Activated CD4-positive, CD25-positive, alpha-beta regulatory T cell treated with anti-CD3 and anti-CD28 coated beads, Interleukin-2, amount 50 U/mL, for 16 hours (primary cell): ENCODE data around the gene TRPC6.
"Not testable (repeated sequence)": the region's sequence is repeated elsewhere in the genome, so short reads cannot be mapped to it uniquely, and the experiment has no call there.

ENCODE experiments used
- DNase-seq: peaks from one replicate; pipeline ENCODE4 v3.0.0-alpha.2; 2020; ENCODE audit warnings: low read depth, low spot score

Gene TRPC6

GRCh38 chr11:101453682-101454081 lies 130.1 kb downstream of the TRPC6 start:
- DNase-seq = no peak

GRCh38 chr11:101448881-101449442 lies 134.8 kb downstream of the TRPC6 start:
- no peak for DNase-seq

- DNase-seq = no peak
Measured at GRCh38 chr11:101446726-101447125, 137.1 kb downstream of the TRPC6 start.

GRCh38 chr11:101446238-101446637 lies 137.6 kb downstream of the TRPC6 start:
- DNase-seq = no peak

DNA sequence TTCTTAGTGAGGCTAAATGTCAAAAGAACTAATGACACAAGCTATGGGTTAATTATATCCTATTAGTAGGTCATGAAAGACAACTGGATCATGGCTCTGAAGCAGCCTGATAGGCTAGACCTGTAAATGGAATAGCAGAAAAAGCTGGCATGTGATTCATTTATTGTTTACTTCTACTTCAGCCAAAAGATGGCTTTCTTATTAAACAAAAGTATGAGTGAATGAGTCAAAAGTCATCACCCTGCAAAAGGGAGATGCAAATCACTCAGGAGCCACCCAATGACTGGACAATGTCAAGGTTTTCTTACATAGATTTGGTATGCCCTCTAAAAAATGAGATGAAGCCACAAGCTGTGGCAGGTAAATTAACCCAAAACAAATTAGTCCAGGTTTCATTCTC lies 138.0 kb downstream of the TRPC6 start:
- no peak for DNase-seq

GRCh38 chr11:101444851-101445250 lies 139.0 kb downstream of the TRPC6 start:
- DNase-seq = no peak

DNA sequence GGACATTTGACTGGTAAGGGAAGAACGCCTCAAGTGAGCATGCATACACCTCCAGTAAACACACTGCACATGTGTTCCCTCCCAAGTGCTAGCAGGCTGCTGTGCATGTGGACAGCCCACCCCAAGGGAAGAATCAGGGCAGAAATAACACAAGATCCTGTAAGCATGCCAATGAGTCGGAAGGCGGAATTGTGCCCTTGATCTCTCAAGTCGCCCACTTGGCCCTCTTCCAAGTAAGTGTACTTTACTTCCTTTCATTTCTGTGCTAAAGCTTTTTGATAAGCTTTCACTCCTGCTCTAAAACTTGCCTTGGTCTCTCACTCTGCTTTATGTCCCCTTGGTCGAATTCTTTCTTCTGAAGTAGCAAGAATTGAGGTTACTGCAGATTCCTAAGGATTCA lies 139.6 kb downstream of the TRPC6 start:
- DNase-seq = no peak

DNA sequence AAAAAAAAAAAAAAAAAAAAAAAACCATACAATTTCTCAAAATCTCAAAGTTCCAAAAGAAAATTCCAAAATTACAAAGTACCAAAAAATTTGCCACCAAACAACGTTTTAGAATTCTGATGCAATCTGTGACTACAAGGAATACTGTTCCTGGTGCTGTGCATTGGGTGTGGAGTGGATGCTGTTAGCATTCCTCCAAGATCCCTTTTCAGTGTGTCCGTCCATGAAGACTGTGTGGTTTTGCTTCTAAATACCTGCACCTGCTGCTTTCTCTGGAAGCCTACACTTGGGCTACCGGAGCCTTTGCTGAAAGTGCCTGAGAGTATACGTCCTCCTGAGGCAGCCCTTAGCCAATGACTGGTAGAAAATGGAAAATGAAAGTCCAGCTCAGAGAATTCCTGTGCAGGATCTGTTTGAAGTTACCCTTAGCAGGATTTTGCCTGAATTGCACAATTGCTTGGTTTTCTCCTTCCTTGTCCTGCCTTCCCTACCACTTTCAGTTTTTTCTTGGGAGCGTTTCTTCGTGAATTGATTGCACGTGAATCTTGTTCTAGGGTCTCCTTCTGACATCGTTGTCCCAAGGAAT lies 140.8 kb downstream of the TRPC6 start:
- DNase-seq = no peak

DNA sequence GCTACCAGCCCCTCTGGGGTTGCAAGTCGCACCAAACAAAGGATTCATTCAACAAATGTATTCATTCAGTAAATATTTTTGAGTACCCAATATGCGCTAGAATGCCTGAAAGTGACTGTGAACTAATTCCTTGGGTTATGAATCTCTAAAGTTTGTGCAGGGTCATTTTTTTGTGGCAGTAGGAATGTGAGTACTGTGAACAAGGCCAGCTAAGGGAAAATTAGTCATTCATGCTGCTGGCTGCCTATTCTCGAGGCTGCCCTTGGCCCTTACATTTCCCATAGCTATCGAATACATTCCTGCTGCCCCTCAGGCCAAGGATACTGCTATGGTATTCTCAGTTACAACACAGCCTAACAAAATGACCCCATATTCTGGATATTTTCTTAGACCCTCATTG lies 141.6 kb downstream of the TRPC6 start:
- DNase-seq = no peak

- DNase-seq = no peak
Measured at GRCh38 chr11:101441747-101442146, 142.1 kb downstream of the TRPC6 start.

GRCh38 chr11:101439488-101439887 lies 144.3 kb downstream of the TRPC6 start:
- DNase-seq = no peak

DNA sequence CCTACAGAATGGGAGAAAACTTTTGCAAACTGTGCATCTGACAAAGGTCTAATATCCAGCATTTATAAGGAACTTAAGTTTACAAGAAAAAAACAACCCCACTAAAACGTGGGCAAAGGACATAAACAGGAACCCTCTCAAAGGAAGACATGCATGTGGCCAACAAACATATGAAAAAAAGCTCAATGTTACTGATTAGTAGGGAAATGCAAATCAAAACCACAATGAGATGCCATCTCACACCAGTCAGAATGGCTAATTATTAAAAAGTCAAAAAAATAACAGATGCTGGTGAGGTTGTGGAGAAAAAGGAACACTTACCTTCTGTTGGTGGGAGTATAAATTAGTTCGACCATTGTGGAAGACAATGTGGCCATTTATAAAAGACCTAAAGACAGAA lies 145.1 kb downstream of the TRPC6 start:
- DNase-seq = not testable (repeated sequence)

GRCh38 chr11:101438126-101438525 lies 145.7 kb downstream of the TRPC6 start:
- DNase-seq = no peak

- DNase-seq = no peak
Measured at GRCh38 chr11:101436511-101437142, 147.2 kb downstream of the TRPC6 start.

GRCh38 chr11:101435408-101435973 lies 148.3 kb downstream of the TRPC6 start:
- DNase-seq = no peak

DNA sequence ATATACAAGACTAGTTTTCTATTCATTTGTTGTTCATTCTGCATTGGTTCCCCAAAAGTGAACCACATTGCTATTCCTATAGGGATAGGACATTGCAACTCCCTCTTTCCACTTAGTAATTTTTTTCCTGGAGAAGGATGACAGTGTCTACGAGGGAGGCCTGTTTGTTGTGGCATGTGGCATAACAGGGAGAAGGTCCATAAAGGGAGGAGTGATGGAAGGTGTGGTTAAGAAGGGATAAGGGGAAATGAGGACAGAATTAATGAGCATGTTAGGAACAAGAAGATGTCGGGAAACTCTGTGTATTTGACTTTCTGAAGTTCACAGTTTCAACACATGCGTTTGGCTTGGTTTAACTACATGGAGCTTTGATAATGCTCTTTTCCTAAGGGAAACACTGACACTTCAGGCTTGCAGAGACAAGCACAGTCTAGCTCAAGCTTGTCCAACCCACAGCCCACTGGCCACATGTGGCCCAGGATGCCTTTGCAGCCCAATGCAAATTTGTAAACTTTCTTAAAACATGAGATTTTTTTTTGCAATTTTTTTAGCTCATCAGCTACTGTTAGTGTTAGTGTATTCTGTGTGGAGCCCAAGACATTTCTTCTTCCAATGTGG lies 149.7 kb downstream of the TRPC6 start:
- no peak for DNase-seq

- DNase-seq = no peak
Measured at GRCh38 chr11:101433151-101433550, 150.7 kb downstream of the TRPC6 start.

DNA sequence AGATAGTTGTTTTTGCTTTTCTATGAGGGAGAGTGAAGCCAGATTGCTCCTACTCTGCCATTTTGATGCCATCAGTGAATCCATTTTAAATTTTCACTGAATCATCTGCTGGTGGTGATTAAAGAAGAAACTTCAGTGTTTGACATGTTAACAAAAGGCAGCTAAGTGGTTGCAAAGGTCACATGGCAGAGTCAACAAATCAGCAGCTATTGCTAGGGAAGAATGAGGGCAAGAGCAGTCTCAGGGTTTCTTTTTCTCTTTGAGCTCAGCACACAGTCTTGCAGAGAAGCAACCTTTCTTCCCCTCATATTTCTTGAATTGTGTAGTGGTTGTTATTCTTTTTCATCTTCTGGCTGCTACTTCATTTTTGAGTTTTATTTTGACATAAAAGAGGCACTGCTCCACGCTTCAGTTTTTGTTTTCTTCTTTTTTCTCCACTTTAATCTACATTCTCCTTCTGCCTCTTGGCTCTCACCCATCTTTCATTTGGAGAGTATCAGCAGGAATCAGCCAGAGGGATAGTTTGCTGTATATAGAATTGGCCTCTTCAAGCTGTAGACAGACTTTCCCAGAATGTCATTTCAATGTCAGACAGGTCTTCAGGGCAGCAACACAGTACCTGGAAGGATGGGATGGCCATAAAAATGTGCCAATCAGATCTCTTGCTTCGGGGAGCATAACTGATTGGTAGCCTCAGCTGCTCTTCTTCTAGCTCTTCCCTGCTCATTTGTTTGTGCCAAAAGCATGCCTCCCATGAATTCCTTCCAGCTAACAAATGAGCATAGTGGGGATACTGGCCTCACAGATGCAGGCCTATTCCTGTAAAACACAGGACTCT lies 153.9 kb downstream of the TRPC6 start:
- no peak for DNase-seq

- DNase-seq = no peak
Measured at GRCh38 chr11:101428918-101429317, 154.9 kb downstream of the TRPC6 start.

DNA sequence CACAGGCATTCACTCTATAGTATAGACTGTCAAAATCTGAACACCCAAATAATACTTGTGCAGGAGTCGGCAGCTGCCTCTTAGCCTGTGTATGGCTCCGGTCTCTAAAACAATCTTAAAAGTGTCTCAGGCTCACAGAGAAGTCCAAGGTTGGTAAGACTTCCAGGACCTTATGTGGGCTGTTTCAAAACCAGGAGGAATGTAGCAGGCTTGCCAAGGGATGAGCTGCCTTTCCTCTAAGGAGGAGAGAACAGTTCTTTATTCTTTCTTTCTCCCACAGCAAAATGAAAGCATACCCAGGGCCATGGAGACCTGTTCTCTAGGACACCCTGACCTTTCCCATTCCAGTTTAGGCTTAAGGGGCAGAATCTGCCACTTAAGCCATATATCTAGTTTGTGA lies 176.5 kb downstream of the TRPC6 start:
- no peak for DNase-seq
